K562 (cell line): ENCODE results near the gene UNKL. TPM values are rescaled to one million over a fixed set of nuclear protein-coding genes. Genes with fewer than 3 reads are reported as not detected.

Source experiments
- ATAC-seq: fragments of 200-7000 bp; cut with Tn5 transposase; 3 replicates; pipeline ENCODE4 v1.9.1; 2020; ENCODE audit warnings: moderate library complexity
- BruUV-seq: library from RNA; stranded (reverse); fragments of 400-500 nt; replicated peaks from 2 replicates; lab custom pipeline; 2021; lab: Mats Ljungman, UMichigan
- CTCF ChIA-PET: fragments of 300-600 bp; formaldehyde crosslinking; extraction: SDS; loops from one replicate; lab custom pipeline; 2021; ENCODE audit warnings: low intra/inter-chr PET ratio; lab: Yijun Ruan, JAX
- POLR2A ChIA-PET: fragments of 300-600, 350-650 bp; sonication (Branson Sonifier 250); formaldehyde crosslinking; extraction: SDS; loops from one replicate; lab custom pipeline; 2021; ENCODE audit warnings: antibody characterized with exemption, inconsistent platforms; lab: Yijun Ruan, JAX
- DNase-seq, 4 experiments: peaks; one replicate each; pipeline versions ENCODE4 v3.0.0 to v3.0.0-alpha.2; 2011 to 2018; ENCODE audit warnings: low spot score in 3 of 4, mixed read lengths in 3 of 4; ENCODE audit errors: extremely low read depth in 1 of 4
- FAIRE-seq: peaks from 2 replicates; lab custom pipeline; 2011; peaks lifted over from hg19 to GRCh38; lab: Jason Lieb, UNC
- H2AFZ ChIP-seq: 2 replicates; pipeline ENCODE4 v1.6.0; 2011; ENCODE audit warnings: low read depth, low read length, control low read depth, inconsistent platforms
- H3K27ac ChIP-seq: fragments of 200-600 bp; 3 replicates; pipeline ENCODE4 v1.8.0; 2011; ENCODE audit warnings: low read depth, mild to moderate bottlenecking, control low read depth, inconsistent platforms, low read length, moderate library complexity, mixed read lengths; ENCODE audit errors: extremely low read depth
- H3K27me3 ChIP-seq, 2 experiments: fragments of 300-600 bp in 1 of 2; 2 replicates in 1 of 2; 3 replicates in 1 of 2; pipeline versions ENCODE4 v1.6.0 to v1.8.0; 2011; ENCODE audit warnings: inconsistent platforms in 2 of 2, low read length in 2 of 2, mild to moderate bottlenecking in 1 of 2, mixed read lengths in 1 of 2, moderate library complexity in 1 of 2; ENCODE audit not compliant: control insufficient read depth in 2 of 2, insufficient read depth in 2 of 2
- H3K36me3 ChIP-seq: fragments of 300-600 bp; 3 replicates; pipeline ENCODE4 v1.8.0; 2011; ENCODE audit warnings: mild to moderate bottlenecking, low read length, inconsistent platforms; ENCODE audit not compliant: control insufficient read depth, insufficient read depth
- H3K4me1 ChIP-seq, 2 experiments: fragments of 200-600 bp in 1 of 2; replicated peaks in 1 of 2; 2 replicates in 1 of 2; 3 replicates in 1 of 2; pipeline versions ENCODE4 v1.5.1 to v1.8.0; 2011; ENCODE audit warnings: inconsistent platforms in 2 of 2, low read length in 2 of 2, mild to moderate bottlenecking in 1 of 2, mixed read lengths in 1 of 2, moderate library complexity in 1 of 2; ENCODE audit not compliant: control insufficient read depth in 2 of 2, insufficient read depth in 2 of 2
- H3K4me2 ChIP-seq: 2 replicates; pipeline ENCODE4 v1.6.1; 2011; ENCODE audit warnings: low read length, control low read depth, inconsistent platforms, mixed read lengths; ENCODE audit not compliant: insufficient read depth
- H3K4me3 ChIP-seq: fragments of 200-600 bp; sonication (generic), shearing (Covaris generic); 2 replicates; pipeline ENCODE4 v1.5.1; 2016; ENCODE audit warnings: control low read depth, inconsistent platforms
- H3K79me2 ChIP-seq: fragments of 200-600 bp; 3 replicates; pipeline ENCODE4 v1.8.0; 2011; ENCODE audit warnings: low read length, inconsistent platforms; ENCODE audit not compliant: control insufficient read depth, insufficient read depth
- H3K9ac ChIP-seq, 2 experiments: 2 replicates each; pipeline versions ENCODE4 v1.6.0 to v1.6.1; 2011; ENCODE audit warnings: low read depth in 2 of 2, low read length in 2 of 2, control low read depth in 1 of 2, inconsistent platforms in 1 of 2, mild to moderate bottlenecking in 1 of 2, mixed read lengths in 1 of 2; ENCODE audit not compliant: insufficient read depth in 1 of 2
- H3K9me1 ChIP-seq: one replicate; pipeline ENCODE4 v1.6.0; 2011; ENCODE audit warnings: inconsistent platforms, mild to moderate bottlenecking, low read length, moderate library complexity; ENCODE audit not compliant: control insufficient read depth, insufficient read depth
- H3K9me3 ChIP-seq: replicated peaks from 2 replicates; pipeline ENCODE4 v1.5.1; 2011; ENCODE audit warnings: low read depth, low read length, inconsistent platforms; ENCODE audit not compliant: control insufficient read depth, insufficient read depth
- H4K20me1 ChIP-seq: replicated peaks from 2 replicates; pipeline ENCODE4 v1.6.1; 2011; ENCODE audit warnings: low read length, inconsistent platforms, mixed read lengths; ENCODE audit not compliant: control insufficient read depth, insufficient read depth
- DACH1 ChIP-seq: fragments of 450-650 bp; IDR thresholded peaks from 2 replicates; pipeline ENCODE4 v1.6.1; 2018; ENCODE audit not compliant: partially characterized antibody
- FIP1L1 ChIP-seq: fragments of 200-400 bp; formaldehyde crosslinking; IDR thresholded peaks from 2 replicates; pipeline ENCODE4 v1.6.1; 2018; ENCODE audit warnings: mild to moderate bottlenecking, low read depth, low read length; ENCODE audit not compliant: poor library complexity, severe bottlenecking
- KAT2B ChIP-seq: IDR thresholded peaks from one replicate; pipeline ENCODE4 v1.6.1; 2012; ENCODE audit warnings: low read depth, mild to moderate bottlenecking, control low read depth, inconsistent platforms, low read length, moderate library complexity
- MYNN ChIP-seq, 2 experiments: sonication (generic); formaldehyde crosslinking in 1 of 2; IDR thresholded peaks; 2 replicates each; pipeline versions ENCODE4 v1.5.0 to v1.6.1; 2016 to 2020; ENCODE audit warnings: antibody characterized with exemption in 1 of 2, missing genetic modification reagents in 1 of 2
- NFIX ChIP-seq: fragments of 250-450 bp; sonication (Bioruptor Pico); IDR thresholded peaks from 2 replicates; pipeline ENCODE4 v1.4.0; 2020; ENCODE audit warnings: low read depth, mild to moderate bottlenecking, moderate library complexity
- POLR2G ChIP-seq: fragments of 200-400 bp; formaldehyde crosslinking; IDR thresholded peaks from 2 replicates; pipeline ENCODE4 v1.6.1; 2017; ENCODE audit warnings: low read depth, mild to moderate bottlenecking, antibody characterized with exemption, low read length, moderate library complexity
- TAF15 ChIP-seq: fragments of 200-400 bp; formaldehyde crosslinking; IDR thresholded peaks from 2 replicates; pipeline ENCODE4 v1.6.1; 2017; ENCODE audit warnings: mild to moderate bottlenecking, low read depth, low read length, moderate library complexity
- ZKSCAN3 ChIP-seq: fragments of 250-450 bp; sonication (Bioruptor Pico); IDR thresholded peaks from 2 replicates; pipeline ENCODE4 v1.4.0; 2020
- WGBS: fragments of 100-300 bp; shearing (Covaris generic); methylation state at CpG from one replicate; pipeline ENCODE4 v1.1.6; 2016; ENCODE audit warnings: low coverage, mixed read lengths; ENCODE audit not compliant: insufficient coverage; ENCODE audit errors: missing lambda C conversion rate; 5-methylcytosine and 5-hydroxymethylcytosine counted together
- in situ Hi-C: fragments of 300-500 bp; cut with MboI; formaldehyde crosslinking; loops from 4 replicates; pipeline ENCODE4 v1.15.0; 2018; ENCODE audit warnings: inconsistent platforms, mixed read lengths
- intact Hi-C: fragments of 100-400 bp; cut with micrococcal nuclease; formaldehyde crosslinking; loops from 2 replicates; pipeline ENCODE4 v1.14.2; 2022
- polyA plus RNA-seq, 8 experiments: library from polyadenylated mRNA; depleted of rRNA in 4 of 8; stranded (reverse) in 5 of 8; unstranded in 3 of 8; fragments of >200 nt; fragmentation: Nextera tagmentation in 2 of 8; fragmentation: Illumina TruSeq in 1 of 8; extraction: Ambion mirVana in 2 of 8; extraction: Trizol in 1 of 8; gene quantifications; 2 replicates each; pipeline versions ENCODE4 v1.2.1 to v1.2.3, GENCODE V29; 2011 to 2014; ENCODE audit warnings: inconsistent platforms in 1 of 8, missing spikeins in 1 of 8
- total RNA-seq, 7 experiments: library from RNA; depleted of rRNA in 6 of 7; stranded (reverse); fragments of >200 nt in 6 of 7; fragmentation: Illumina TruSeq in 2 of 7; extraction: Trizol in 2 of 7; gene quantifications; 2 replicates each; pipeline versions ENCODE4 v1.2.1 to v1.2.3, GENCODE V29; 2011 to 2021; ENCODE audit warnings: low replicate concordance in 1 of 7

UNKL gene
- total and polyA plus RNA-seq, 9 of the 15 experiments (the other 6 are each of a cell fraction or from before 2014, with no cell fraction given), result 0.37 to 30.2 (median 5.1) TPM

DNA sequence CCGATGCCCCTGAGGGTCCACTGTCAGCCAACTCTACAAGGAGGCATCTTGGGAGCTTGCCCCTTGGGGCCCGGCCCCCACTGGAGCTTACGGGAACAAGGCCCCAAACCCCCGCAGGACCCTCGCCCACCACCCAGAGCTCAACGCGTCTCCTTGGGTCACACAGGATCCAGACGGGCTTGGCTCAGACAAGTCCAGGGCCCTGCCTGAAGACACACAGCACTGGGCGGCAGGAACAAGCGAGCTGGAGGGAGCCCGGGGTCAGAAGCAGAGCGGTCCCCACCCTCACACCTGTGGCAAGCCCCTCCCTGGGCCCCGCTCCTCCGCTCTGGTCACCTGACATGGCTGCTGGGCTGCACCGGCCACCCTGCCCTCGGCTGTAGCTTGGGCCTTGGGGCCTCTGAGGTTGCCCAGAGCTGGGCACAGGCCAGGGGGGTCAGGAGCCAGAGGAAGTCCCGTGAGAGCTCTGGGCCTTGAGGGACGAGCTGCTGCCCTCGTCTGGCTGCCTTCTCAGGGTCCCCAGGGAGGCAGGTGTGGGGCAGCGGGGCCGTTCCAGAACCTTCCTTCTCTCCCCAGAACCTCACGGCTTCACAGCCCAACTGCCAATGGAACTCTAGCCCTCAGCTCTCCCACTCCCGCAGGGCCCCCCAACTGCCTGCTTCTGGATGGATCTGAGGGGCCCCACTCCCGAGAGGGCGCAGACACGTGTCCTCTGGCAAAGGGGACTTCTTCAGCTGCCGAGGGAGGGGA lies 29.7 kb upstream of the UNKL start, which contains the start of gene CCDC154:
Gene CCDC154, minus strand, starts transcription at position 577 of the 750 bp plus-strand sequence. Its CDS starts 234 bp downstream, at position 343.
- H3K4me2 ChIP-seq, result no peak within 1 kb of the TSS
- no peak within 1 kb of the TSS for H2AFZ ChIP-seq
- CTCF ChIA-PET, result no interaction called here
- H4K20me1 ChIP-seq, result no peaks in the 10 kb centered on the region
- H3K9ac ChIP-seq, result peak within 1 kb of the TSS in 1 of 2 experiments; percentile 76; a peak in 2 of 4 replicates
- TF ChIP-seq TAF15 (no peak), FIP1L1 (peak; percentile 27), ZKSCAN3 (CRISPR knock-in tag) (no peak), NFIX (no peak), KAT2B (no peak), MYNN (IDR thresholded peaks at IDR 0.05) (no peak), MYNN (CRISPR knock-in tag; IDR thresholded peaks at IDR 0.05) (no peak), POLR2G (peak; percentile 68), DACH1 (no peak)
- ATAC-seq (no peak; the same call in 1 of the 3 replicates), DNase-seq (no peak), FAIRE-seq (no peak)
- intact Hi-C loops (no loop called here), in situ Hi-C loops (no loop called here)
- no peak within 1 kb of the TSS for H3K4me3 ChIP-seq
- peaks cover 33% of the 10 kb centered on the region; the same call in 1 of the 3 replicates for H3K36me3 ChIP-seq
- peaks cover 0 to 53% of the 10 kb centered on the region in 2 experiments; a peak in 2 of 5 replicates for H3K4me1 ChIP-seq
- H3K79me2 ChIP-seq, result no peaks in the 10 kb centered on the region
- 60% methylated on average over 15 of the region's 27 CpGs for WGBS
- no peaks in the 10 kb centered on the region for H3K9me1 ChIP-seq
- POLR2A ChIA-PET, result interaction anchor here (1.1 to 2.2 kb wide), 5 partner anchors 10 to 65 kb away, joined by 3 to 9 read pairs (median 6); partner anchors contain the start of gene UQCC4
- H3K27me3 ChIP-seq, result no peaks in the 10 kb centered on the region
- H3K27ac ChIP-seq, result no peak within 1 kb of the TSS
- no peaks in the 10 kb centered on the region for H3K9me3 ChIP-seq
- no TSS peak for BruUV-seq
